Kidney tubule cell (primary cell): Measurements from ENCODE around the gene THG1L.

Experiments used
- DNase-seq: peaks from one replicate; pipeline ENCODE4 v3.0.0-alpha.2; 2018; ENCODE audit warnings: low spot score

Gene THG1L

GRCh38 chr5:157758706-157759105 is 27.5 kb downstream of the THG1L start:
- DNase-seq: no peak

- DNase-seq: peak; percentile 74
Measured at GRCh38 chr5:157761690-157762621, 30.7 kb downstream of the THG1L start.

GRCh38 chr5:157764531-157764930 is 33.3 kb downstream of the THG1L start:
- no peak for DNase-seq

GRCh38 chr5:157766442-157766841 is 35.2 kb downstream of the THG1L start:
- DNase-seq: no peak

GRCh38 chr5:157766902-157767301 is 35.7 kb downstream of the THG1L start:
- no peak for DNase-seq

GRCh38 chr5:157767689-157768088 is 36.5 kb downstream of the THG1L start:
- no peak for DNase-seq

GRCh38 chr5:157770665-157771064 is 39.4 kb downstream of the THG1L start:
- no peak for DNase-seq

- no peak for DNase-seq
Measured at GRCh38 chr5:157772127-157772526, 40.9 kb downstream of the THG1L start.

GRCh38 chr5:157778121-157778805 is 47.0 kb downstream of the THG1L start:
- peak; percentile 84 for DNase-seq

- no peak for DNase-seq
Measured at GRCh38 chr5:157779221-157779620, 48.0 kb downstream of the THG1L start.

GRCh38 chr5:157785801-157786200 is 54.6 kb downstream of the THG1L start:
- DNase-seq: no peak
